H1 (cell line): Measurements from ENCODE around the gene NIPSNAP2. TPM values are rescaled to one million over a fixed set of nuclear protein-coding genes. Genes with fewer than 3 reads are reported as not detected.

ENCODE experiments used
- CTCF ChIA-PET: fragments of 300-600 bp; sonication (Branson Sonifier 250); formaldehyde crosslinking; loops from one replicate; lab custom pipeline; 2021; ENCODE audit not compliant: partially characterized antibody; lab: Charles Lee
- POLR2A ChIA-PET: fragments of 300-600 bp; sonication (Branson Sonifier 250); formaldehyde crosslinking; loops from one replicate; lab custom pipeline; 2021; ENCODE audit warnings: inconsistent platforms; ENCODE audit not compliant: partially characterized antibody; lab: Charles Lee
- DNase-seq, 2 experiments: peaks; one replicate each; pipeline versions ENCODE4 v3.0.0 to v3.0.0-alpha.2; 2010 to 2022; ENCODE audit warnings: low spot score in 2 of 2, low read depth in 1 of 2, mixed read lengths in 1 of 2
- FAIRE-seq: peaks from 2 replicates; lab custom pipeline; 2011; peaks lifted over from hg19 to GRCh38; lab: Jason Lieb, UNC
- H2AFZ ChIP-seq: 2 replicates; pipeline ENCODE4 v1.8.1; 2012; ENCODE audit warnings: low read length, inconsistent platforms
- H2AK5ac ChIP-seq: 2 replicates; pipeline ENCODE4 v1.6.1; 2013; ENCODE audit warnings: low read depth, low read length
- H2BK120ac ChIP-seq: replicated peaks from 2 replicates; pipeline ENCODE3; 2013; ENCODE audit warnings: low read depth, low read length, inconsistent platforms
- H2BK12ac ChIP-seq: 2 replicates; pipeline ENCODE4 v1.6.1; 2013; ENCODE audit warnings: low read depth, low read length
- H2BK15ac ChIP-seq: 2 replicates; pipeline ENCODE4 v1.6.1; 2013; ENCODE audit warnings: low read length
- H2BK20ac ChIP-seq: 2 replicates; pipeline ENCODE4 v1.6.1; 2013; ENCODE audit warnings: low read length
- H2BK5ac ChIP-seq: 2 replicates; pipeline ENCODE4 v1.6.1; 2013; ENCODE audit warnings: low read depth, low read length
- H3K14ac ChIP-seq: 2 replicates; pipeline ENCODE4 v1.6.1; 2013; ENCODE audit warnings: inconsistent platforms; ENCODE audit not compliant: insufficient read length
- H3K18ac ChIP-seq: 2 replicates; pipeline ENCODE4 v1.6.1; 2013; ENCODE audit warnings: low read length; ENCODE audit errors: extremely low read depth
- H3K23ac ChIP-seq: 2 replicates; pipeline ENCODE4 v1.6.1; 2013; ENCODE audit warnings: inconsistent platforms; ENCODE audit not compliant: insufficient read length
- H3K23me2 ChIP-seq: 2 replicates; pipeline ENCODE4 v1.6.1; 2013; ENCODE audit warnings: low read depth, low read length
- H3K27ac ChIP-seq: 2 replicates; pipeline ENCODE4 v1.6.1; 2011; ENCODE audit warnings: low read depth, low read length, inconsistent platforms
- H3K27me3 ChIP-seq, 4 experiments: replicated peaks in 1 of 4; 1 replicate in 1 of 4; 2 replicates in 3 of 4; pipeline versions ENCODE4 v1.6.1 to v1.8.1; 2011 to 2013; ENCODE audit warnings: low read length in 3 of 4, mild to moderate bottlenecking in 3 of 4, inconsistent platforms in 2 of 4, mixed read lengths in 2 of 4, moderate library complexity in 1 of 4; ENCODE audit not compliant: control insufficient read depth in 3 of 4, insufficient read depth in 3 of 4; ENCODE audit errors: extremely low read depth in 1 of 4
- H3K36me3 ChIP-seq, 4 experiments: 2 replicates each; pipeline versions ENCODE4 v1.6.1 to v1.8.1; 2011 to 2013; ENCODE audit warnings: mild to moderate bottlenecking in 4 of 4, low read length in 3 of 4, moderate library complexity in 2 of 4, control low read depth in 1 of 4, inconsistent platforms in 1 of 4; ENCODE audit not compliant: insufficient read depth in 4 of 4, control insufficient read depth in 2 of 4
- H3K4ac ChIP-seq: replicated peaks from 2 replicates; pipeline ENCODE3; 2013; ENCODE audit warnings: low read length, low read depth, mixed read lengths, inconsistent platforms; ENCODE audit not compliant: insufficient read length
- H3K4me1 ChIP-seq, 4 experiments: replicated peaks in 1 of 4; 1 replicate in 1 of 4; 2 replicates in 3 of 4; pipeline versions ENCODE4 v1.6.1 to v1.8.1; 2011 to 2013; ENCODE audit warnings: low read length in 3 of 4, inconsistent platforms in 2 of 4, mixed read lengths in 1 of 4; ENCODE audit not compliant: insufficient read depth in 4 of 4, control insufficient read depth in 3 of 4
- H3K4me2 ChIP-seq, 2 experiments: 2 replicates each; pipeline versions ENCODE4 v1.6.1 to v1.8.1; 2011 to 2013; ENCODE audit warnings: low read depth in 2 of 2, low read length in 2 of 2, control low read depth in 1 of 2, inconsistent platforms in 1 of 2, mild to moderate bottlenecking in 1 of 2; ENCODE audit not compliant: insufficient read depth in 1 of 2
- H3K4me3 ChIP-seq, 4 experiments: fragments of 200-600, 300-600 bp in 1 of 4; sonication (generic), shearing (Covaris generic), sonication (Bioruptor Twin) in 1 of 4; 2 replicates each; pipeline versions ENCODE4 v1.5.1 to v1.8.1; 2011 to 2016; ENCODE audit warnings: low read length in 4 of 4, low read depth in 3 of 4, control low read depth in 2 of 4, inconsistent platforms in 2 of 4, mild to moderate bottlenecking in 2 of 4, mixed read lengths in 1 of 4, moderate library complexity in 1 of 4; ENCODE audit not compliant: insufficient read depth in 2 of 4; ENCODE audit errors: extremely low read depth in 1 of 4
- H3K56ac ChIP-seq: replicated peaks from 2 replicates; pipeline ENCODE3; 2013; ENCODE audit warnings: low read depth, mild to moderate bottlenecking, mixed read lengths, low read length, inconsistent platforms; ENCODE audit not compliant: insufficient read length
- H3K79me1 ChIP-seq: 2 replicates; pipeline ENCODE4 v1.6.1; 2013; ENCODE audit warnings: low read depth, low read length, control low read depth
- H3K79me2 ChIP-seq, 2 experiments: 2 replicates each; pipeline versions ENCODE4 v1.6.1 to v1.8.1; 2012 to 2013; ENCODE audit warnings: low read length in 2 of 2, mild to moderate bottlenecking in 2 of 2, inconsistent platforms in 1 of 2; ENCODE audit not compliant: insufficient read depth in 2 of 2, control insufficient read depth in 1 of 2
- H3K9ac ChIP-seq, 4 experiments: replicated peaks in 1 of 4; 1 replicate in 1 of 4; 2 replicates in 3 of 4; pipeline versions ENCODE4 v1.6.1 to v1.8.1; 2011 to 2013; ENCODE audit warnings: low read depth in 3 of 4, low read length in 3 of 4, control low read depth in 2 of 4, mild to moderate bottlenecking in 2 of 4, moderate library complexity in 2 of 4, inconsistent platforms in 1 of 4; ENCODE audit errors: extremely low read depth in 1 of 4
- H3K9me3 ChIP-seq, 2 experiments: 2 replicates each; pipeline versions ENCODE4 v1.6.1 to v1.8.1; 2012 to 2013; ENCODE audit warnings: mild to moderate bottlenecking in 2 of 2, moderate library complexity in 2 of 2, control low read depth in 1 of 2, inconsistent platforms in 1 of 2, low read depth in 1 of 2, low read length in 1 of 2, mixed read lengths in 1 of 2; ENCODE audit not compliant: insufficient read depth in 2 of 2
- H4K20me1 ChIP-seq, 2 experiments: replicated peaks in 1 of 2; 2 replicates each; pipeline versions ENCODE3 to v1.8.1; 2011 to 2013; ENCODE audit warnings: inconsistent platforms in 2 of 2, low read length in 2 of 2, mild to moderate bottlenecking in 1 of 2; ENCODE audit not compliant: insufficient read depth in 2 of 2, control insufficient read depth in 1 of 2
- H4K5ac ChIP-seq: 2 replicates; pipeline ENCODE4 v1.6.1; 2013; ENCODE audit warnings: low read length, low read depth, mixed read lengths, inconsistent platforms; ENCODE audit not compliant: insufficient read length
- H4K8ac ChIP-seq: 2 replicates; pipeline ENCODE4 v1.8.0; 2013; ENCODE audit warnings: mild to moderate bottlenecking, moderate library complexity, low read length, inconsistent platforms; ENCODE audit not compliant: insufficient read depth; ENCODE audit errors: extremely low read depth
- H4K91ac ChIP-seq: replicated peaks from 2 replicates; pipeline ENCODE3; 2013; ENCODE audit warnings: low read length, mixed read lengths, inconsistent platforms; ENCODE audit not compliant: insufficient read length
- BACH1 ChIP-seq: IDR thresholded peaks from 2 replicates; pipeline ENCODE4 v1.6.1; 2012; ENCODE audit warnings: low read length, improper control_type of control experiment
- E2F6 ChIP-seq: IDR thresholded peaks from 2 replicates; pipeline ENCODE4 v1.6.1; 2012; ENCODE audit warnings: inconsistent platforms
- HDAC2 ChIP-seq, 2 experiments: fragments of 300-600 bp in 1 of 2; sonication (generic) in 1 of 2; IDR thresholded peaks; 2 replicates each; pipeline ENCODE4 v1.6.1; 2011 to 2012; ENCODE audit warnings: low read depth in 2 of 2, low read length in 2 of 2, mild to moderate bottlenecking in 2 of 2, moderate library complexity in 2 of 2, borderline replicate concordance in 1 of 2, inconsistent platforms in 1 of 2
- HDAC6 ChIP-seq: IDR thresholded peaks from one replicate; pipeline ENCODE4 v1.7.1; 2012; ENCODE audit warnings: low read depth, mild to moderate bottlenecking, inconsistent platforms, low read length, moderate library complexity
- KDM5A ChIP-seq: fragments of 200-600 bp; IDR thresholded peaks from 2 replicates; pipeline ENCODE4 v1.7.1; 2012; ENCODE audit warnings: mild to moderate bottlenecking, low read length, inconsistent platforms, mixed read lengths
- MAX ChIP-seq: IDR thresholded peaks from 2 replicates; pipeline ENCODE4 v1.6.1; 2012; ENCODE audit warnings: inconsistent platforms
- NRF1 ChIP-seq: IDR thresholded peaks from 2 replicates; pipeline ENCODE4 v1.6.1; 2011; ENCODE audit warnings: mild to moderate bottlenecking, low read depth, low read length, improper control_type of control experiment
- RAD21 ChIP-seq, 2 experiments: IDR thresholded peaks in 1 of 2; conservative IDR thresholded peaks in 1 of 2; 2 replicates each; pipeline ENCODE4 v1.6.1; 2011; ENCODE audit warnings: low read depth in 2 of 2, low read length in 2 of 2, improper control_type of control experiment in 1 of 2, inconsistent platforms in 1 of 2, mild to moderate bottlenecking in 1 of 2, moderate library complexity in 1 of 2
- SAP30 ChIP-seq: fragments of 300-600 bp; sonication (generic); IDR thresholded peaks from 2 replicates; pipeline ENCODE4 v1.7.1; 2012; ENCODE audit warnings: low read length, moderate library complexity, mild to moderate bottlenecking, inconsistent platforms; ENCODE audit not compliant: insufficient read depth, insufficient replicate concordance
- SIN3A ChIP-seq, 2 experiments: IDR thresholded peaks in 1 of 2; conservative IDR thresholded peaks in 1 of 2; 2 replicates each; pipeline ENCODE4 v1.6.1; 2011 to 2012; ENCODE audit warnings: low read length in 2 of 2, improper control_type of control experiment in 1 of 2, low read depth in 1 of 2, mild to moderate bottlenecking in 1 of 2
- TAF1 ChIP-seq: IDR thresholded peaks from 2 replicates; pipeline ENCODE4 v1.6.1; 2011; ENCODE audit warnings: mild to moderate bottlenecking, low read depth, low read length
- TCF12 ChIP-seq: IDR thresholded peaks from 2 replicates; pipeline ENCODE4 v1.6.1; 2011; ENCODE audit warnings: low read depth, mild to moderate bottlenecking, low read length
- ZNF274 ChIP-seq: IDR thresholded peaks from 2 replicates; pipeline ENCODE4 v1.7.0; 2012; ENCODE audit warnings: low read length, borderline replicate concordance; ENCODE audit errors: extremely low read depth
- WGBS, 2 experiments: shearing (Covaris generic) in 1 of 2; methylation state at CpG; one replicate each; pipeline versions ENCODE4 v1.1.6 to v1.1.7; 2013 to 2015; ENCODE audit warnings: low lambda C conversion rate in 2 of 2, mixed read lengths in 2 of 2, inconsistent platforms in 1 of 2, low coverage in 1 of 2, missing lambda C conversion rate in 1 of 2; ENCODE audit not compliant: insufficient replicate concordance in 2 of 2, insufficient coverage in 1 of 2, insufficient read length in 1 of 2; ENCODE audit errors: extremely low coverage in 1 of 2, missing lambda C conversion rate in 1 of 2; 5-methylcytosine and 5-hydroxymethylcytosine counted together
- polyA plus RNA-seq, 7 experiments: library from polyadenylated mRNA; depleted of rRNA in 3 of 7; stranded (reverse) in 5 of 7; unstranded in 2 of 7; fragments of >200 nt in 5 of 7; fragments of 200-250 nt in 2 of 7; gene quantifications; 1 replicate in 5 of 7; 2 replicates in 1 of 7; 4 replicates in 1 of 7; pipeline versions ENCODE4 v1.2.1 to v1.2.3, GENCODE V29; 2011 to 2013; ENCODE audit warnings: missing spikeins in 2 of 7, mixed read lengths in 2 of 7
- total RNA-seq: library from RNA; stranded (reverse); fragmentation: NEBNext Ultra II Directional; extraction: Animal tissue kit (Norgen Biotek cat#: 25700); gene quantifications from 2 replicates; pipeline ENCODE4 v1.2.1, GENCODE V29; 2021

Gene NIPSNAP2
- total and polyA plus RNA-seq, 2 of the 8 experiments (the other 6 are each of a cell fraction or from before 2014, with no cell fraction given) = 31.1 to 45.2 TPM

DNA sequence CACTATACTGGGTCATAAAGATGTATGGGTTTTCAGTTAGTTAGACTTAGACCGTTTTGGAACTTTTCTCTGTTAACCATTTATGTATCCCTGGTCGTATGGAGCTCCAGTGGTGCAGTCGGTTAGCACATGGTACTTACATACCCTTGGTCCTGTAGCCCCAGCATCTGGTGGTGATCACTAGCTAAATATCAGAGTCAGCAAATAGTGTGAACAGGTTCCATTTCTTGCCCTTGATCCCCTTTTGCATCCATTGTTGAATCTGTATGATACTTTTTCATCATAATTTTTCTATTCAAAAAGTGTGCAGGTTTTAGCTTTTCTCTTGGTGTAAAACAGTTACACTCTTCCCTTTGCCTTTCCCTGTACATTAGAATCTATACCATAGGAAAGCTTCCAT, 15.9 kb downstream of the NIPSNAP2 start:
- Histone ChIP-seq H3K23ac (no peak overlapping the region), H2BK12ac (no peak overlapping the region), H3K14ac (no peak overlapping the region), H2AFZ (no peak overlapping the region), H2BK5ac (no peak overlapping the region), H3K4ac (no peak overlapping the region), H4K91ac (no peak overlapping the region), H3K79me1 (no peaks in the 10 kb centered on the region), H2BK15ac (no peak overlapping the region), H3K79me2 (no peaks in the 10 kb centered on the region), H3K4me2 (no peak overlapping the region), H3K9ac (no peak overlapping the region), H4K8ac (no peak overlapping the region), H2AK5ac (no peak overlapping the region), H3K9me3 (no peaks in the 10 kb centered on the region), H3K4me3 (no peak overlapping the region), H4K5ac (no peak overlapping the region), H3K4me1 (no peaks in the 10 kb centered on the region), H3K27ac (no peak overlapping the region), H3K23me2 (no peaks in the 10 kb centered on the region), H3K18ac (no peak overlapping the region), H3K36me3 (peaks cover 2 to 42% (median 20%) of the 10 kb centered on the region in 4 experiments; a peak in 7 of 8 replicates), H4K20me1 (no peaks in the 10 kb centered on the region), H2BK120ac (no peak overlapping the region), H3K56ac (no peak overlapping the region), H3K27me3 (no peaks in the 10 kb centered on the region), H2BK20ac (no peak overlapping the region)
- WGBS, 2 experiments = 95% methylated on average over 3 of the region's 3 CpGs; no CpG with 5 or more reads in 1 of the 2 experiments
- DNase-seq = no peak
- ChIA-PET CTCF (no interaction called here), POLR2A (interaction anchor here (2.4 kb wide), 1 partner anchor 9 kb away, joined by 7 read pairs; no protein-coding TSS in a partner anchor)
- no peak for FAIRE-seq
- TF ChIP-seq MAX (no peak), TCF12 (no peak), KDM5A (no peak), ZNF274 (no peak), RAD21 (IDR thresholded peaks at IDR 0.05 in 1 of 2, conservative IDR thresholded peaks at IDR 0.05 in 1 of 2; ENCODE audit: low read depth in 2 of 2, low read length in 2 of 2) (no peak), TAF1 (no peak), HDAC6 (no peak), E2F6 (no peak), HDAC2 (IDR thresholded peaks at IDR 0.05; ENCODE audit: borderline replicate concordance in 1 of 2, low read depth in 2 of 2, low read length in 2 of 2) (no peak), BACH1 (no peak), SAP30 (no peak), NRF1 (no peak), SIN3A (conservative IDR thresholded peaks at IDR 0.05 in 1 of 2, IDR thresholded peaks at IDR 0.05 in 1 of 2; ENCODE audit: low read depth in 1 of 2, low read length in 2 of 2) (no peak)
